Activated CD4-positive, alpha-beta T cell treated with anti-CD3 and anti-CD28 coated beads, Interleukin-2, amount 50 U/mL, for 4 hours (primary cell): ENCODE data around the gene PLD3.
"Not testable (repeated sequence)": the region's sequence is repeated elsewhere in the genome, so short reads cannot be mapped to it uniquely, and the experiment has no call there.

Source experiments
- DNase-seq, 2 experiments: peaks; one replicate each; pipeline ENCODE4 v3.0.0-alpha.2; 2020

Gene PLD3

GRCh38 chr19:40392123-40392522 is 43.6 kb downstream of the PLD3 start:
- DNase-seq = no peak

- no peak for DNase-seq
These were observed 44.5 kb downstream of the PLD3 start for GRCh38 chr19:40392894-40393517.

- DNase-seq = no peak
These were observed 45.7 kb downstream of the PLD3 start for GRCh38 chr19:40393894-40394815.

GRCh38 chr19:40394816-40395210 is 46.3 kb downstream of the PLD3 start:
- DNase-seq = no peak

GRCh38 chr19:40395956-40396355 is 47.5 kb downstream of the PLD3 start:
- DNase-seq = no peak

GRCh38 chr19:40396886-40397567 is 48.5 kb downstream of the PLD3 start:
- DNase-seq = no peak

GRCh38 chr19:40397568-40397906 is 49.0 kb downstream of the PLD3 start:
- DNase-seq = no peak

- DNase-seq = peak; percentile 65 to 66
These were observed 50.1 kb downstream of the PLD3 start for GRCh38 chr19:40398417-40399131.

GRCh38 chr19:40400559-40400958 is 52.1 kb downstream of the PLD3 start:
- DNase-seq = no peak

GRCh38 chr19:40403262-40403984 is 54.9 kb downstream of the PLD3 start:
- DNase-seq = peak; percentile 63 to 72

GRCh38 chr19:40407714-40408597 is 59.5 kb downstream of the PLD3 start:
- DNase-seq = no peak

GRCh38 chr19:40408598-40408925 is 60.1 kb downstream of the PLD3 start:
- DNase-seq = not testable (repeated sequence)

- no peak for DNase-seq
These were observed 61.5 kb downstream of the PLD3 start for GRCh38 chr19:40410030-40410389.

- DNase-seq = no peak
These were observed 62.8 kb downstream of the PLD3 start for GRCh38 chr19:40411125-40411842.

GRCh38 chr19:40411958-40412499 is 63.5 kb downstream of the PLD3 start:
- no peak for DNase-seq

GRCh38 chr19:40412866-40413265 is 64.4 kb downstream of the PLD3 start:
- no peak for DNase-seq

- DNase-seq = no peak
These were observed 64.9 kb downstream of the PLD3 start, which contains the start of gene PRX for GRCh38 chr19:40413291-40413845. TSS of gene PRX (minus strand) at chr19:40413378. CDS start at chr19:40407932, 5,446 bp downstream.

GRCh38 chr19:40414542-40415535 is 66.3 kb downstream of the PLD3 start:
- DNase-seq = no peak

GRCh38 chr19:40415768-40416167 is 67.3 kb downstream of the PLD3 start:
- no peak for DNase-seq
